Endothelial cell of hepatic sinusoid (primary cell): Measurements from ENCODE around the gene RAB11FIP4.

Experiments used
- in situ Hi-C: cut with HindIII; loops from 2 replicates; pipeline ENCODE4 v1.10.0; 2017; ENCODE audit warnings: low sequenced_read_pairs

The RAB11FIP4 gene

DNA sequence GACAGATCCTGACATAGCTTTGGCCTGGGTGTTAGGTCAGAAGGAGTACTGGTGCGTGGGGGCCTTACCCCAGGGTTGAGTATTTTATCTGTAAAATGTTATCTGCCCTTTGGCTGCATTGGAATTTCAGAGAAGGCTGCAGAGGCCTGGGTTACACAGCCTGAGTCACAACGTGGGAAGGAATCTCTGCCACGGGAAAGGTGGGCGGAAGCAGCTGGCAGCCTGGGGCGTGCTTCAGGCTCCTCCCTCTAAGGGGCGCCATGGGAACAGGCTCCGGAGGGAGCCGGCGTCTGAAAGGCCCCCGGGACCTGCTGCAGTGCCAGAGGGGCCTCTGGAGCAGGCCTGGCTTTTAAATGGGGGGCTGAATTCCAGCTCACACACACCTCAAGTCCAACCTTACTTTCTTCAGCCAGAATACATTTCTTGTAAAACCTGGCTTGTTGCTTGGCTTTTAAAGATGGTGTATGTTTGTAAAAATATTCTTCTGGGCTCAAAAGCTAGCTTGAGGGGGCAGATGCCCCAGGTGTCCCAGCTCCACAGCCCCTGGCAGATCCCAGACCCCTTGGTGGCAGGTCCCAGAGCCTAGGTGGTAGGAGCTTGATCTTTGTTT is 142.2 kb downstream of the RAB11FIP4 start:
- in situ Hi-C loops: loop anchor here (25.0 kb wide), 1 partner anchor 329 kb away; the partner anchor contains the start of gene COPRS

DNA sequence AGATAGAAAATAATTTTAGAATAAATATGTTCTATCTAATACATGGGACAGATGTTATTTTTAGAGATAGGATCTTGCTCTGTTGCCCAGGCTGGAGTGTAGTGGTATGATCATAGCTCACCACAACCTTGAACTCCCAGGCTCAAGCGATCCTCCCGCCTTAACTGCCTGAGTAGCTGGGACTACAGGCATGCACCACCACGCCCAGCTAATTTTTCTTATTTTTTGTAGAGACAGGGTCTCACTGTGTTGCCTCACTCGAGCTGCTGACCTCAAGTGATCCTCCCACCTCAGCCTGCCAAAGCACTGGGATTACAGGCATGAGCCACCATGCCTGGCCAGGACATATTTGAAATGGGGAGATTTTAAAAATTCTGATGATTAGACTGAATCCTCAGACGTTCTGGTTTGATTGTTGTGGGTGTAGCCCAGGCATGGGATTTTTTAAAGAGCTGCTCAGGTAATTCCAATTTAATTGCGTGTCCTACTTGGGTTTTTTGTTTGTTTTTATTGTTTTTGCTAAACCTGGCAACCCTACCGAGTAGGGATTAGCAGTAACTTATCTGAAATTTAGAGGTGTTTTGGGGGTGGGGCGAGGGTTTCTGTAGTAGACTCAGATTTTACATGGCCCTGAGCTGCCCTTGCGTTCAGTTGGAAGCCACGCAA is 142.9 kb downstream of the RAB11FIP4 start:
- in situ Hi-C loops: loop anchor here (25.0 kb wide), 1 partner anchor 328 kb away; the partner anchor contains the start of gene COPRS

DNA sequence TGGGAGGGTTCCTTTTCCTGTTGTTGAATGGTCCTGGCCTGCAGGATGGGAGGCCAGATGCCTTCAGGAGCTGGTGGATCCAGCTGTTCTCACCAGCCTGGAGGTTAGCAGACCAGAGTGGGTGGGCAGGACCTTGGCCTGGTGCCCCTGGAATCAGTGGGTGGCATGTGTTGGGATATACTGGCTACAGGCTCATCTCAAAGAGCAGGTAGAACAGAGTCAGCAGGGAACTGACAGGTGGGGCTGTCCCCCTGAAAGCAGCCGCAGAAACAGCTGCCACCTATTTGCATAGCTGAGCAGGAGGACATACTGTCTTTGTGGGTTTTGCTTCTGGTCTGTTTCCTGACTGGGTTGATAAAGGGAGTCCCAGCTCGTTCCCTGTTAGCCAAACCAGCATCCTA is 144.1 kb downstream of the RAB11FIP4 start:
- in situ Hi-C loops: loop anchor here (5.0 to 25.0 kb wide), 4 partner anchors 68 to 327 kb away; partner anchors contain the start of gene COPRS

DNA sequence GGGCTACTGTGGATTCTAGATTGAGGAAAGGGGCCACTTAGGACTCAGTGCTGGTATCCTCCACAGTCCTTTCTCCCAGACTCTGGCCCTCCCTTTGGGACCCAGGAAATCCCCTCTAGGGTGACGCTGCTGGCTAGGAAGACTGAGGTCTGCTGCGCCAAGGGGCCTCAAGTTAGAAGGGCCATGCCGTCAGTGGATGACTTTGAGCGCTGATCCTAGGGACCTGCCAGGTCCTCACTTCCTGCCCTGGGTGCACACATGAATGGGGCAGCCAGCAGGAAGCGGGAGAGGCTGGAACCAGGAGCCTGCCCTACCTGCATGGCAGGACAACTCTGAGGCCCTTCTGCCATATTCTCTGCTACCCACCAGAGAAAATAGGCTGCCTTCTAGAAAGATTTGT is 145.0 kb downstream of the RAB11FIP4 start:
- in situ Hi-C loops: loop anchor here (5.0 to 25.0 kb wide), 4 partner anchors 69 to 326 kb away; partner anchors contain the start of gene COPRS

DNA sequence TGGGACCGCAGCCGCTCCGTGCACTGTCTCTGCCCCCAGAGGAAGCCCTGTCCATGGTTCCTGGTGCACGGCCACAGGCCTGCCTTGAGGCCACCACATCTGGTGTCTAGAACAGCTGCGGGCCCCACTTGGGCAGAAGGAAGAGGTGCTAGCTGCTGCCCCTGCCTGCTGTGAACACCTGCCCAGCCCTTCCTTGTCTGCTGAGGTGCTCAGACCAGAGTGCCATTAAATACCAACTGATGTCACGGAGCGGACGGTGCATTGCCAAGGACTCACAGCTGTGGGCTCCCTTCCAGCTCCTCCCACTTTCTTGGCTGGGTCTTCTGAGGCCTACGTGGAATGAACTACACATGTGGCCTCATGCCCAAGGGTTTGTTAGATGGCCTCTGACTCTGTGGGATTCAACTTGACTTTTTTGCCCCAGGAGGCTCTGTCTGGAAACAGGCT is 146.1 kb downstream of the RAB11FIP4 start:
- in situ Hi-C loops: loop anchor here (5.0 to 25.0 kb wide), 4 partner anchors 70 to 325 kb away; partner anchors contain the start of gene COPRS

DNA sequence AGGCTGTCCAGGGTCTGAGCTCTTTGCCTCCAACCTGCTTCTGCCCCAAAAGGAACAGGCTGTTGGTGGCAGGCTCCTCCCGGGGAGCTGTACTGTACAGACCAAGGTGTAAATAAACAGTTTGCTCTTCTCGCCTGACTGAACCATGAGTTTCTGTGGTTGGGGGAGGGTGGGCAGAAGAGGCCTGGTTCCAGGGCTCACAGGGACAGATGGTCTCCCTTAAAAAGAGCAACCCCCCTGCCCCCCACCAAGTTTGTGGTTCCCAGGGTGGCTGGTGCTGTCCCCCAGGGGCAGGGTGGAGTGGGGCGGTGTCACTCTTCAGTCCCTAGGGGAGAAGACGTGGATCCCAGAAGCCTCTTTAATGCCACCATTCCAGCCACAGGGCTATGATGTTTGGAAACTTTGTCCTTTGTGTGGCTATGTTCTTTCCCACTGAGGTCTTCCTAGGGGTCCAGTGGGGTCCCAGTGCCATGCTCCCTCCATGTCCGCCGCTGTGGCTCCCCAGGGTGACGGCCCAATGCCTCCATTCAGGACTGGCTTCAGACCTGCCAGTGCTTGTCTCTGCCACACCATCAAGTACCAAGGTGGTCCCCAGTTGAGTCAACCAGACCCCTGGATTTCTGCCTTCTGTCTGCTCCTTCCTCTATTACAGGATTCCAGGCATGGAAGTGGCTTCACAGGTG is 146.7 kb downstream of the RAB11FIP4 start:
- in situ Hi-C loops: loop anchor here (5.0 to 25.0 kb wide), 4 partner anchors 71 to 324 kb away; partner anchors contain the start of gene COPRS

DNA sequence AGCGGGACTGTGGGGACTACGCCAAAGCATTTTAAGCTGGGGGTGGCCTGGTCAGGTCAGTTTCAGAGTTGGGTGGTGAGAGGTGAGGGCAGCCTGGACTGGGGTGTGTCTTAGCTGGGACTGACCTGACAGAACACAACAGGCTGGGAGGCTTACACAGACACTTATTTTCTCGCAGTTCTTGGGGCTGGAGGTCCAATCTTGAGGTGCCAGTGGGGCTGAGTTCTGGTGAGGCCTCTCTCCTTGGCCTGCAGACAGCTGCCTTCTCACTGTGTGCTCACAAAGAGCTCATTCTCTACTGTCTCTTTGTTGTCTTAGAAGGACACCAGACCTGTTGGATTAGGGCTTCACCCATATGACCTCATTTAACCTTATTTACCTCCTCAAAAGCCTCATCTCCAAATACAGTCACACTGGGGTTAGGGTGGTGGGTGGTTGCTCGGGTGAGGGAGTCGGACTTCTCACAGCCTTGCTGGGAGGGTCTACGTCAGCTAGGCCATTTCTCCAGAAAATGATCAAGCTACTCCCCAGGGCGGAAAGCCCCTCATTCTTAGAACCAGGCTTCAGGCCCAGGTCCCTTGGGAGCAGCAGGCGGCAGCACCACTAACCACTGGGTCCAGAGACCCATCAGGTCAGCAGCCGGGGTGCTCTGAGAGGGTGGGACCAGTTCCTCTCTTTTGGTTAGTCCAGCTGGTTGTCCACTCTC is 149.3 kb downstream of the RAB11FIP4 start:
- in situ Hi-C loops: loop anchor here (25.0 kb wide), 1 partner anchor 322 kb away; the partner anchor contains the start of gene COPRS

DNA sequence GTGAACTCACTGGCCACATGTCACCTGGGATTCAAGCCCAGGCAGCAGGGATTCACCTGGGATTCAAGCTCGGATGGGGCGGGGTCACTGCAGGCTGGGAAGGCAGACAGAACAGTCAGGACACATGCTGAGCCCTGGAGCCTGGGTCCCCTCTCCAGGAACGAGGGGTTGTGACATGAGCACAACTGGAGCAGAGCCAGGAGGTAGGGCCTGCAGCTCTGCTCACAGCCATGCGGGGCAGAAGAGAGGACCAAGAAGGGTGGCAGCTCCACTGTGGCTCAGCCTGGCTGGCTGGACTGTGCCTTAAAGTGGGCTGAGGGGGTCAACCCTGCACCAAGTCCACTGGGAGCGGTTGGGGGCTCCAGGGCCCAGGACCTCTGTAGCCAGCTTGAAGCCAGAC is 150.1 kb downstream of the RAB11FIP4 start:
- in situ Hi-C loops: loop anchor here (25.0 kb wide), 1 partner anchor 321 kb away; the partner anchor contains the start of gene COPRS

DNA sequence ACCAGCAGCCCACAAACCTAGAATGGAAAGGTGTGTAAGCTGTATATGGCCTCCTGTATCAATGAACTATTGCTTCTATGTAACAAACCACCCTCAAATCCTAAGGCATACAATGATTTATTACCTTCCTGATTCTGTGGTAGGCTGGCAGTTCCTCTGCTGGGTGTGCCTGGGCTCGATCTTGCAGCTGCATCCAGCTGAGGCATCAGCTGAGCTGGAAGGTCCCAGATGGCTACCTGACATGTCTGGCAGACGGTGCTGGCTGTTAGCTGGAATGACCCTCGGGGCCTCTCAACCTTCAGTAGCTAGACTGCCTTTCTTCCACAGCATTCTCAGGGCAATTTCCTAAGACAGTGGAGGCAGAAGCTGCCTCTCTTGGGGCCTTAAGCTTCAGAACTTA is 152.7 kb downstream of the RAB11FIP4 start:
- in situ Hi-C loops: loop anchor here (25.0 kb wide), 1 partner anchor 318 kb away; the partner anchor contains the start of gene COPRS

DNA sequence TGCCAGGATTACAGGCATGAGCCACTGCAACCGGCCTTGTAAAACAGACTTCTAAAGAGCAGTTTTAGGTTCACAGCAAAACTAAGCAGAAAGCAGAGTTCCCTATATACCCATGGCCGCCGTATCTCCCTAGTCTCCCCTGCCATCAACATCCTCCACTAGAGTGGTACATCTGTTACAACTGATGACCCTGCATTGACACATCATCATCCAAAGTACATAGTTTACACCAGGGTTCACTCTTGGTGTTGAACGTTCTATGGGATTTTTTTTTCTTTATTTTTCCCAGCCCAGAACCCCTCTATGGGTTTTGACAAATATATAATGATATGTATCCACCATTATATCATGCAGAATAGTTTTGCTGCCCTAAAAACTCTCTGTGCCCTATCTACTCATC is 155.2 kb downstream of the RAB11FIP4 start:
- in situ Hi-C loops: loop anchor here (25.0 kb wide), 1 partner anchor 316 kb away; the partner anchor contains the start of gene COPRS

DNA sequence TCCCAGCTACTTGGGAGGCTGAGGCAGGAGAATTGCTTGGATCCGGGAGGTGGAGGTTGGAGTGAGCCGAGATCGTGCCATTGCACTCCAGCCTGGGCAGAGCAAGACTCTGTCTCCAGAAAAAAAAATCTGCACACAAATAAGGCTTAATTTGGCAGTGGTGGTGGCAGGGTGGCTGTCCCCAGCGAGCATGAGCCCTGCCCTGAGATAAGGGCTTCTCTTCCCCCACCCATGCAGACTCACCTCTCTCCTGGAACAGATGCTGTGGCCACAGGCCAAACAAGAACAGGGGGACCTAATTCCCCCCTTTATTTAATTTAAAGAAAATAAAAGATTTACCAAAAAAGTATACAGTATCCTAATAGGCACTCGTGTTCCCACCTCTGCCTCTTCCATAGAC is 157.2 kb downstream of the RAB11FIP4 start:
- in situ Hi-C loops: loop anchor here (25.0 kb wide), 1 partner anchor 314 kb away; the partner anchor contains the start of gene COPRS

DNA sequence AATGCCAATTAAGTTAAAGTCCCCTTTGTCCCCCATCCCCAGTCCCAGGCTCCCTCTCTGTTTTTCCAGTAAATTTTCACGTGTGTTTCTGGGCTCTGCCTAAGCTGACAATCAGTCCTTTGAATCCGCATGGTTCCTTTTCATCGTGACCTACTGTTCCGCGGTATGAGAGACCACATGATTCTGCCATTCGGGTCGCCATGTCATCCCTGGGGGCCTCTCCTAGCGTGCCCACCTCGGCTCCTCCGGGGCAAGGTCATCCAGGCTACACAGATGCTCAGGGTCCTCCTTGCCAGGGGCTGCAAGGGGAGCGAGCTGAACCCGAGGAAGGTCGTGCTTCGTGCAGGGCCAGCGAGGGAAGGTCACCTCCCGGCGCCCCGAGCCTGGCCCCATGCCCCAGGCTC is 157.6 kb downstream of the RAB11FIP4 start:
- in situ Hi-C loops: loop anchor here (25.0 kb wide), 1 partner anchor 313 kb away; the partner anchor contains the start of gene COPRS

DNA sequence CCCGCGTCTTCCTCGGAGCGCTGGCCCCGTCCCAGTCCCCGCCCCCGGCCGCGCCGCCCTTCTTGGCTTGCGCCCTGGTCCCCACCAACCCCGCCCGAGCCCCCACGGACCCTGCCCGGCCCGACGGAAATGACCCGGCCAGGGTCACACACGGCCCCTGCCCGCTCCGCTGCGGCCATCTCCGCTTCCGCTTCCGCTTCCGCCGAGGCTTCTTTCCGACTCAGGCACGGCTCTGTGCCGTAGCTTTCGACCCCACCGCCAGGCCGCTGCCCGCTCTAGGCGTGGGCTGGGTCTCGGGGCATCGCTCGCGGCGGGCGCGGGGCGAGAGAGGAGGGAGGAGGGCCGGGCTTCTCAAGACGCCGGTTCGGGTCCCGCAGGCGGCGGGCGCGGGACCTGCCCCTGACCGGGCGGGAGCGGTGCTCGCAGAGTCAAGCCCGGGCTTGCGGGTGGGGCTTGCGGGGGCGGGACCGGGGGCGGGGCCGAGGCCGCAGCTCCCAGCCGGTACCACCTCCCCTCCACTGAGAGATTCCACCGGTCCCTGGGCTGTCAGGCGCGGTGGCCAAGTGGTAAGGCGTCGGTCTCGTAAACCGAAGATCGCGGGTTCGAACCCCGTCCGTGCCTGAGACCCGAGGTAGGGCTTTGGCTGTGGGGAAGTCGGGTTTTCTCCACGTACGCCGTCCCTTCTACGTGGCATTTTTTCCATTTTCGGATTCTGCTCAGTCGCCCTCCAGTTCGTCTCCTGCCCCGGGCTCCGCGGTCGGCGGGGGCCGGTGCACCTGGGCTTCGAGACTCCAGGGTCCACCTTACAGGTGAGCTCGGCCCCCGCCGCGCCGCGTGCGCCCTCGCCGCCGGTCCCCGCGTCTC is 158.3 kb downstream of the RAB11FIP4 start:
- in situ Hi-C loops: loop anchor here (25.0 kb wide), 1 partner anchor 313 kb away; the partner anchor contains the start of gene COPRS

DNA sequence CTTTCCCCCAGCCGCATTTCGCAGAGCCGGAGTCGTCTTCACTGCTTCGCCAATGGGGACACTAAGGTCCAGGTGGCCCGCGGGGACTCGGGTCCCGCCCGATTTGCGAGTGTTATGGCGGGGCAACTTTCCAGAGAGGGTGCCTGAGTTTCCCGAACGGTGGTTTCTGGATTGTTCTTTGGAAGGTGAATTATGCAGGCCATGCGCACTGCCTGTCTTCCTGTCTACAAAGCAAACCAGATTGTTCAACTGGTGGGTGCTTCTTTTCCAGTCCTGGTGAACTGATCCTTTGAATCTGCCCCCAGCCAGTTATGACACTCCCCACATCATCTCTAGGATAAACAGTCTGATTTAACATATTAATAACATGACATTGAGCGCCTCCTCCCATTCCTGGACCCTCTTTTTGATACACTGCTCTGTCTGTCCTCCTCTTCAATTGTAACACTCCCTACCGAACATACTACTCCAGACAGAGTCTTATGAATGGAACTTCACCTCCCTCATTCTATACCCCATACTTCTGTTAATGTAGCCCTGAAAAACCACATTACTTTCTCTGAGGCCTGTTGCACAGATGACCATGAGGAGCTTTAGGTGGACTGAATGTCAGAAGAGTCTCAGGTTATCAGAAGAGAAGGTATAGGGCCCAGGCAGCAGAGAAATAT is 159.0 kb downstream of the RAB11FIP4 start:
- in situ Hi-C loops: no loop called here

DNA sequence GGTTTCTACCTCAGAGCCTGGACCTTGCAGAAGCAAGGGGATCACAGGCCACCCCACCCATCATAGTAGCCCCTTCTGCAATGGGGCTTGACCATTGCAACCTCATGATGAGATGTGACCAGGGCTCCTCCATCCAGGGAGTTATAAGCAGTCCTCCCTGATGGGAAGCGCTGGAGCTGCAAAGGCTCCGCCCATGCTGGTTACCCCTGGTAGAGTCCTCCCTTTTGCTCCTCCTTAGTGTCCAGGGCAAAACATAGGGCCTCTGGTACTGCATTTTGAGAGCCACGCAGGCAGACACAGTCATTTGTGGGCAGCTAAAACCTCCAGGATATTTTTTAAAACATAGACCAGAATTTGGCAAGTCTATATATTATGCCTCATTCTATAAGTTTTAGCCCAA is 161.1 kb downstream of the RAB11FIP4 start:
- in situ Hi-C loops: no loop called here

DNA sequence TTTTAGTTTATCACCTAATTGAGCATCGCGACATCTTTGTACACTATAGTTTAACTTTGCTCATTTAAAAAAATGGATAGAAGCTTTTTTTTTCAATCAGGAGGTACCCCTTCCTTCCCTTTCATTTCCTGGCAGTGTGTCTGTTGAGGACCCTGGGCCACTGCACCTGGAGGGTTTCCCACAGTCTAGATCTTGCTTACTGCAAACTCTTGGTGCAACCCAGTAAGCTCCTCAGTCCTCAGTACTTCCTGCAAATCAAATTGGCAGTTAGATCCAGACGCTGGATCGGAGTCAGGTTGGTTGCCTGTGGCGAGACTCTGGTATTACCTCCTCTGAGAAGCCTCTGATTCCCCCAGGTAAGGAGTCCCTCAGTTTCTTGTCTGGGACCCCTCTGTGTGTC is 162.0 kb downstream of the RAB11FIP4 start:
- in situ Hi-C loops: no loop called here

DNA sequence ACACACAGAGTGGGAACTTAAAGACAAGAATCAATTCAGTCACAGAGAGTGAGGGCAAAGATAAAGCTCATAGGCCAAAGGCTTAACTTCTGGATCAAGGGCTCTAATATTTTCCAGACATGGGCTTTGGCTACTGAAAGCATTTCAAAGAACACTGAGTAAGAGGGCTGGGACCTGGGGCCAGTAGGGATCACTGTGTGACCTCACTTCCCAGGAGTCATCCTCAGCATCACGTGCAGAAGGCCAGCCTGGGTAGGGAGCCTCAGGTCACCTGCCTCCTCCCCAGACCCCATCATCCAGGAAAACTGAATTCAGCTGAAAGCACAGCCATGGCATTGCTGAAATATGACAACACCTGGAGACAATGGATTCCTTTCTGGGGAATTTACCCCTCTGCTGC is 163.5 kb downstream of the RAB11FIP4 start:
- in situ Hi-C loops: no loop called here

DNA sequence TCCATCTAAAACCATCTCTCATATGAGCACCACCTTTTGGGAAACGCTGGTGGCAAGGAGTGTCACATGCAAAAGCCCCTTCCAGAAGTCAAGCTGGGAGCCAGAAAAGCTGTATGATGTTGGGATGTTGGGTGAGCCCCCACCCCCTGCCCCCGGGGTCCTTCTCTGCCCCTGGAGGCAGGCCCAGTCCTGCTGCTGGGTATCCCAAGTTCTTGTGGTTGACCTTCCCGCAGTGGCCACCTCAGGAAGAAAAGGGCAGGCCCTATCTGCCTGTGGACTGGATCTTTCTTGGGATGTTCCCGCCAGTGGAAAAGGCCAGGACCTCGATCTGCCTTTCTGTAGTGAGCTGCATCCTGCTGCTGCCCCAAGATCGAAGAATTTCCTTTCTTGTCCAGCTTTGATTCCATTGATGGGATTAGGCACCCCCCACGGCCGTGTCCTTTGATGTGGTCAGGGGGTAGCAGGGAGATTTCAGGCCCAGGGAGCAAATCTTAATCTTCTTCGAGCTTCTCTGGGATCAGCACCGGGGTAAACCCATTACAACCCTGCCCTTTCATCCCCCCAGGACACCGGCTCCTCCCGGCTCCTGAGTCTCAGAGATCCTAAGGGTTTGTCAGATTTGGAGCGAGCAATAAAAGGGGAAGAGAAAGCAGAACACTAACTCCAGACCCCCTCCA is 165.6 kb downstream of the RAB11FIP4 start:
- in situ Hi-C loops: no loop called here
